H9 (cell line): ENCODE results near the gene CDX2. TPM values are rescaled to one million over a fixed set of nuclear protein-coding genes. Genes with fewer than 3 reads are reported as not detected.

Experiments used
- DNase-seq: peaks from one replicate; pipeline ENCODE4 v3.0.0-alpha.2; 2017
- H2AFZ ChIP-seq: one replicate; pipeline ENCODE4 v1.6.1; 2013; ENCODE audit warnings: mild to moderate bottlenecking, low read length, control low read depth, moderate library complexity
- H2AK5ac ChIP-seq: 2 replicates; pipeline ENCODE4 v1.6.1; 2013; ENCODE audit warnings: low read length, control low read depth, mixed read lengths; ENCODE audit not compliant: insufficient read length
- H2BK120ac ChIP-seq: one replicate; pipeline ENCODE4 v1.6.1; 2013; ENCODE audit warnings: low read depth, mild to moderate bottlenecking, low read length, control low read depth, inconsistent platforms; ENCODE audit not compliant: poor library complexity, severe bottlenecking
- H2BK12ac ChIP-seq: 2 replicates; pipeline ENCODE4 v1.6.1; 2013; ENCODE audit warnings: low read length, control low read depth, mixed read lengths, low read depth; ENCODE audit not compliant: insufficient read length
- H2BK15ac ChIP-seq: 2 replicates; pipeline ENCODE4 v1.6.1; 2013; ENCODE audit warnings: low read depth, low read length, control low read depth
- H2BK20ac ChIP-seq: one replicate; pipeline ENCODE4 v1.6.1; 2013; ENCODE audit warnings: low read depth, mild to moderate bottlenecking, low read length, control low read depth, inconsistent platforms; ENCODE audit not compliant: poor library complexity, severe bottlenecking
- H2BK5ac ChIP-seq: 2 replicates; pipeline ENCODE4 v1.6.1; 2013; ENCODE audit warnings: low read length, control low read depth, mixed read lengths; ENCODE audit not compliant: insufficient read length
- H3K14ac ChIP-seq: 2 replicates; pipeline ENCODE4 v1.6.1; 2013; ENCODE audit warnings: low read length, control low read depth; ENCODE audit not compliant: insufficient read depth
- H3K18ac ChIP-seq: 2 replicates; pipeline ENCODE4 v1.6.1; 2013; ENCODE audit warnings: low read depth, mild to moderate bottlenecking, mixed read lengths, low read length, control low read depth; ENCODE audit not compliant: insufficient read length
- H3K23ac ChIP-seq: 2 replicates; pipeline ENCODE4 v1.6.1; 2013; ENCODE audit warnings: low read length, control low read depth, mixed read lengths, low read depth; ENCODE audit not compliant: insufficient read length
- H3K23me2 ChIP-seq: 2 replicates; pipeline ENCODE4 v1.6.1; 2013; ENCODE audit warnings: low read depth, mild to moderate bottlenecking, mixed read lengths, low read length, control low read depth; ENCODE audit not compliant: insufficient read length, poor library complexity, severe bottlenecking
- H3K27ac ChIP-seq: 2 replicates; pipeline ENCODE4 v1.5.1; 2013; ENCODE audit warnings: low read length, control low read depth, mixed read lengths, low read depth; ENCODE audit not compliant: insufficient read length
- H3K27me3 ChIP-seq: 2 replicates; pipeline ENCODE4 v1.6.1; 2013; ENCODE audit warnings: low read length, control low read depth, inconsistent platforms; ENCODE audit not compliant: insufficient read depth
- H3K4ac ChIP-seq: 2 replicates; pipeline ENCODE4 v1.6.1; 2013; ENCODE audit warnings: low read depth, mild to moderate bottlenecking, control low read depth, inconsistent platforms, low read length, moderate library complexity
- H3K4me1 ChIP-seq: 2 replicates; pipeline ENCODE4 v1.6.1; 2013; ENCODE audit warnings: low read length, control low read depth, inconsistent platforms; ENCODE audit not compliant: insufficient read depth
- H3K4me2 ChIP-seq: 2 replicates; pipeline ENCODE4 v1.6.1; 2013; ENCODE audit warnings: low read length, control low read depth, mixed read lengths; ENCODE audit not compliant: insufficient read length, insufficient read depth
- H3K56ac ChIP-seq: 2 replicates; pipeline ENCODE4 v1.6.1; 2013; ENCODE audit warnings: low read depth, mild to moderate bottlenecking, mixed read lengths, low read length, control low read depth; ENCODE audit not compliant: insufficient read length
- H3K79me1 ChIP-seq: 2 replicates; pipeline ENCODE4 v1.6.1; 2013; ENCODE audit warnings: low read depth, mild to moderate bottlenecking, moderate library complexity, low read length, control low read depth, inconsistent platforms; ENCODE audit not compliant: insufficient read depth, poor library complexity, severe bottlenecking
- H3K79me2 ChIP-seq: 2 replicates; pipeline ENCODE4 v1.6.1; 2013; ENCODE audit warnings: low read length, control low read depth, inconsistent platforms; ENCODE audit not compliant: insufficient read depth
- H3K9ac ChIP-seq: 2 replicates; pipeline ENCODE4 v1.6.1; 2013; ENCODE audit warnings: low read length, control low read depth, mixed read lengths; ENCODE audit not compliant: insufficient read length; ENCODE audit errors: extremely low read depth
- H3K9me3 ChIP-seq: one replicate; pipeline ENCODE4 v1.6.1; 2013; ENCODE audit warnings: low read depth, low read length, inconsistent platforms; ENCODE audit not compliant: control insufficient read depth
- H3T11ph ChIP-seq: one replicate; pipeline ENCODE4 v1.6.1; 2013; ENCODE audit warnings: mild to moderate bottlenecking, low read length, control low read depth, inconsistent platforms
- H4K20me1 ChIP-seq: one replicate; pipeline ENCODE4 v1.6.1; 2013; ENCODE audit not compliant: control insufficient read depth, insufficient read length, insufficient read depth
- H4K5ac ChIP-seq: 2 replicates; pipeline ENCODE4 v1.6.1; 2013; ENCODE audit warnings: low read depth, mild to moderate bottlenecking, mixed read lengths, low read length, control low read depth; ENCODE audit not compliant: insufficient read length
- H4K8ac ChIP-seq: replicated peaks from 2 replicates; pipeline ENCODE4 v1.6.1; 2013; ENCODE audit warnings: low read length, control low read depth, mixed read lengths, low read depth; ENCODE audit not compliant: insufficient read length
- H4K91ac ChIP-seq: 2 replicates; pipeline ENCODE4 v1.6.1; 2013; ENCODE audit warnings: low read depth, mild to moderate bottlenecking, moderate library complexity, mixed read lengths, low read length, control low read depth; ENCODE audit not compliant: insufficient read length
- H3K27ac Mint-ChIP-seq, 3 experiments: 2 replicates in 2 of 3; 3 replicates in 1 of 3; pipeline ENCODE4 v1.8.0; 2020 to 2021; ENCODE audit warnings: mixed read lengths in 3 of 3, mild to moderate bottlenecking in 1 of 3, moderate library complexity in 1 of 3
- H3K27me3 Mint-ChIP-seq: 2 replicates; pipeline ENCODE4 v1.8.0; 2021; ENCODE audit warnings: low read depth, mild to moderate bottlenecking, moderate library complexity, mixed read lengths
- H3K36me3 Mint-ChIP-seq, 3 experiments: 2 replicates in 2 of 3; 3 replicates in 1 of 3; pipeline ENCODE4 v1.8.0; 2020 to 2021; ENCODE audit warnings: low read depth in 3 of 3, mixed read lengths in 3 of 3; ENCODE audit not compliant: insufficient read depth in 1 of 3
- H3K4me1 Mint-ChIP-seq, 2 experiments: 2 replicates each; pipeline ENCODE4 v1.8.0; 2020; ENCODE audit warnings: mixed read lengths in 2 of 2
- H3K4me3 Mint-ChIP-seq, 2 experiments: 2 replicates in 1 of 2; 3 replicates in 1 of 2; pipeline ENCODE4 v1.8.0; 2020 to 2021; ENCODE audit warnings: mild to moderate bottlenecking in 2 of 2, mixed read lengths in 2 of 2, moderate library complexity in 1 of 2
- H3K9me3 Mint-ChIP-seq, 2 experiments: 2 replicates in 1 of 2; 3 replicates in 1 of 2; pipeline ENCODE4 v1.8.0; 2020; ENCODE audit warnings: mild to moderate bottlenecking in 2 of 2, mixed read lengths in 2 of 2, moderate library complexity in 1 of 2
- WGBS: extraction: QIAGEN DNeasy Blood & Tissue Kit; methylation state at CpG from one replicate; pipeline ENCODE4 v1.1.7; 2013; ENCODE audit warnings: missing lambda C conversion rate, low lambda C conversion rate, mixed read lengths; ENCODE audit not compliant: insufficient read length; ENCODE audit errors: extremely low coverage; 5-methylcytosine and 5-hydroxymethylcytosine counted together
- total RNA-seq: library from RNA; stranded (reverse); gene quantifications from 2 replicates; pipeline ENCODE4 v1.2.1, GENCODE V29; 2021
- TF ChIP-seq, protein P1 (sequence below): fragments of 200-600 bp; sonication (generic); conservative IDR thresholded peaks from 3 replicates; pipeline ENCODE4 v1.8.0; 2021; ENCODE audit warnings: antibody characterized with exemption, mild to moderate bottlenecking

CDX2 gene
- total RNA-seq, 1 experiment from 2014 or later: not detected

DNA sequence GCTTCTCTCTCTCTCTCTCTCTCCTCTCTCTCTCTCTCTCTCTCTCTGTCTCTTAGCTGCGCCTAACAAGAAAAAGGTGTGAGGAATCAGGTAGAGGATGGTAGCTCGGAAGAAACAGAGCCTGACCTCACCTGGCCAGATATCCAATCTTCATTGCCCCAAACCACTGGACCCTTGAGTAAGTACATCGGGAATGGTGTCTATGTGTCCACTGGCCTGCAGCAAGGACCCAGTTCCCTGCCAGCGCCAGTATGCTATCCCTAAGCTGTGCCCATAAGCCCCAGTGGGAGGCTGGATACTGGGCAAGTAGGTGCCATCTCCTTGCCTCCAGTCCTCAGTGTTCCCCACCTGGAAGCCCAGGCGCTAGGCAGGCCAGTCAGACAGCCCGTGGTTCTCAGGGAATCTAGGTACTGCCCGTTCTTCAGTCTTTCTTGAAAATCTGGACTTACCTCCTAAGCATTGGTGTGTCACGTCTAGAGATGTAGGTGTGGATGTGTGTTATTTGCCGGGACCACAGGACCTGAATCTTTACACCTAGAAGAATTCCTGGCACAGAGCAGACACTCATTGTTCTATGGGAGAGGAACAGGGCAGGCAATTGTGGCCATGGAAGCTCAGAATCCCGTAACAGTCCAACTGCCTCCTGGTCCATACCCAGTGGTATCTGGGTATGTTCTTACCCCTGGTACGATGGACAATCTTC is 12.0 kb upstream of the CDX2 start:
- peak overlapping the region in 1 of 2 experiments; percentile 62; a peak in 1 of 5 replicates for H3K4me3 Mint-ChIP-seq

More for the DNA sequence above, 12.0 kb upstream of the CDX2 start:
- H4K91ac ChIP-seq: no peak overlapping the region
- H2BK5ac ChIP-seq: no peak overlapping the region
- Mint-ChIP-seq H3K4me1 (peaks cover 10 to 22% of the 10 kb centered on the region in 2 experiments), H3K9me3 (peaks cover 0 to 10% of the 10 kb centered on the region in 2 experiments; a peak in 1 of 5 replicates), H3K27me3 (peaks cover 100% of the 10 kb centered on the region), H3K27ac (no peak overlapping the region), H3K36me3 (peaks cover 0 to 2% (median 0%) of the 10 kb centered on the region in 3 experiments; a peak in 2 of 7 replicates)
- H3K79me2 ChIP-seq: no peaks in the 10 kb centered on the region
- no peak overlapping the region for H3K4ac ChIP-seq
- no peaks in the 10 kb centered on the region for H3K23me2 ChIP-seq
- TF ChIP-seq, protein P1, sequence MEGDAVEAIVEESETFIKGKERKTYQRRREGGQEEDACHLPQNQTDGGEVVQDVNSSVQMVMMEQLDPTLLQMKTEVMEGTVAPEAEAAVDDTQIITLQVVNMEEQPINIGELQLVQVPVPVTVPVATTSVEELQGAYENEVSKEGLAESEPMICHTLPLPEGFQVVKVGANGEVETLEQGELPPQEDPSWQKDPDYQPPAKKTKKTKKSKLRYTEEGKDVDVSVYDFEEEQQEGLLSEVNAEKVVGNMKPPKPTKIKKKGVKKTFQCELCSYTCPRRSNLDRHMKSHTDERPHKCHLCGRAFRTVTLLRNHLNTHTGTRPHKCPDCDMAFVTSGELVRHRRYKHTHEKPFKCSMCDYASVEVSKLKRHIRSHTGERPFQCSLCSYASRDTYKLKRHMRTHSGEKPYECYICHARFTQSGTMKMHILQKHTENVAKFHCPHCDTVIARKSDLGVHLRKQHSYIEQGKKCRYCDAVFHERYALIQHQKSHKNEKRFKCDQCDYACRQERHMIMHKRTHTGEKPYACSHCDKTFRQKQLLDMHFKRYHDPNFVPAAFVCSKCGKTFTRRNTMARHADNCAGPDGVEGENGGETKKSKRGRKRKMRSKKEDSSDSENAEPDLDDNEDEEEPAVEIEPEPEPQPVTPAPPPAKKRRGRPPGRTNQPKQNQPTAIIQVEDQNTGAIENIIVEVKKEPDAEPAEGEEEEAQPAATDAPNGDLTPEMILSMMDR: no peak
- no peaks in the 10 kb centered on the region for H3K9me3 ChIP-seq
- H4K5ac ChIP-seq: no peak overlapping the region
- peaks cover 2% of the 10 kb centered on the region for H4K20me1 ChIP-seq
- H3K23ac ChIP-seq: no peak overlapping the region
- H2AFZ ChIP-seq: no peak overlapping the region
- no peak overlapping the region for H3K4me2 ChIP-seq
- H2BK20ac ChIP-seq: no peak overlapping the region
- no peaks in the 10 kb centered on the region for H3K79me1 ChIP-seq
- WGBS: no CpG with 5 or more reads among the region's 11 CpGs
- peaks cover 78% of the 10 kb centered on the region for H3K27me3 ChIP-seq
- H3K18ac ChIP-seq: no peak overlapping the region
- H2BK12ac ChIP-seq: no peak overlapping the region
- DNase-seq: no peak
- no peak overlapping the region for H3T11ph ChIP-seq
- H2BK15ac ChIP-seq: no peak overlapping the region
- H3K27ac ChIP-seq: no peak overlapping the region
- no peak overlapping the region for H3K9ac ChIP-seq
- no peaks in the 10 kb centered on the region for H3K4me1 ChIP-seq
- no peak overlapping the region for H2BK120ac ChIP-seq
- no peak overlapping the region for H3K56ac ChIP-seq
- no peak overlapping the region for H3K14ac ChIP-seq
- H2AK5ac ChIP-seq: no peak overlapping the region
- H4K8ac ChIP-seq: no peak overlapping the region
